Endothelial cell of umbilical vein (primary cell): ENCODE data around the gene UBL3. TPM values are rescaled to one million over a fixed set of nuclear protein-coding genes. Genes with fewer than 3 reads are reported as not detected.

Source experiments
- BruUV-seq: library from RNA; stranded (reverse); fragments of 400-500 nt; replicated peaks from 2 replicates; lab custom pipeline; 2021; lab: Mats Ljungman, UMichigan
- CTCF ChIA-PET: fragments of 300-600, 350-600 bp; sonication (Branson Sonifier 250); formaldehyde crosslinking; loops from one replicate; lab custom pipeline; 2021; ENCODE audit warnings: antibody characterized with exemption, inconsistent platforms; lab: Charles Lee
- POLR2A ChIA-PET: fragments of 300-600, 350-600 bp; sonication (Branson Sonifier 250); formaldehyde crosslinking; loops from one replicate; lab custom pipeline; 2021; ENCODE audit warnings: antibody characterized with exemption, inconsistent platforms; lab: Charles Lee
- DNase-seq: peaks from one replicate; pipeline ENCODE4 v3.0.0-alpha.2; 2011; ENCODE audit warnings: low read depth, low spot score
- FAIRE-seq: peaks from 2 replicates; lab custom pipeline; 2011; peaks lifted over from hg19 to GRCh38; lab: Jason Lieb, UNC
- H2AFZ ChIP-seq: 2 replicates; pipeline ENCODE4 v1.6.0; 2012; ENCODE audit warnings: low read depth, low read length, control low read depth, inconsistent platforms
- H3K27ac ChIP-seq: 2 replicates; pipeline ENCODE4 v1.5.1; 2011; ENCODE audit warnings: low read depth, mild to moderate bottlenecking, control low read depth, low read length, moderate library complexity; ENCODE audit not compliant: insufficient read depth
- H3K27me3 ChIP-seq, 2 experiments: 2 replicates each; pipeline versions ENCODE4 v1.6.0 to v1.6.1; 2011; ENCODE audit warnings: low read length in 2 of 2, mixed read lengths in 1 of 2; ENCODE audit not compliant: control insufficient read depth in 2 of 2, insufficient read depth in 2 of 2
- H3K36me3 ChIP-seq, 2 experiments: 2 replicates in 1 of 2; 3 replicates in 1 of 2; pipeline ENCODE4 v1.5.1; 2011; ENCODE audit warnings: low read length in 2 of 2, mild to moderate bottlenecking in 1 of 2, moderate library complexity in 1 of 2; ENCODE audit not compliant: control insufficient read depth in 2 of 2, insufficient read depth in 2 of 2; ENCODE audit errors: extremely low read depth in 1 of 2
- H3K4me1 ChIP-seq: 3 replicates; pipeline ENCODE4 v1.5.1; 2011; ENCODE audit warnings: mild to moderate bottlenecking, low read length; ENCODE audit not compliant: control insufficient read depth, insufficient read depth; ENCODE audit errors: extremely low read depth
- H3K4me2 ChIP-seq: 2 replicates; pipeline ENCODE4 v1.6.1; 2011; ENCODE audit warnings: low read length, control low read depth, mixed read lengths; ENCODE audit not compliant: insufficient read depth
- H3K4me3 ChIP-seq, 3 experiments: fragments of 200-600 bp in 1 of 3; sonication (generic), shearing (Covaris generic) in 1 of 3; replicated peaks in 1 of 3; 2 replicates each; pipeline ENCODE4 v1.5.1; 2011 to 2016; ENCODE audit warnings: control low read depth in 3 of 3, low read length in 3 of 3, mild to moderate bottlenecking in 2 of 3, inconsistent platforms in 1 of 3, low read depth in 1 of 3, moderate library complexity in 1 of 3; ENCODE audit not compliant: insufficient read depth in 1 of 3
- H3K79me2 ChIP-seq: 2 replicates; pipeline ENCODE4 v1.6.0; 2012; ENCODE audit warnings: low read length, inconsistent platforms; ENCODE audit not compliant: control insufficient read depth, insufficient read depth
- H3K9ac ChIP-seq: replicated peaks from 2 replicates; pipeline ENCODE3; 2011; ENCODE audit warnings: low read length, control low read depth; ENCODE audit not compliant: insufficient read depth; ENCODE audit errors: extremely low read depth
- H3K9me1 ChIP-seq: replicated peaks from 3 replicates; pipeline ENCODE4 v1.6.0; 2011; ENCODE audit warnings: mild to moderate bottlenecking, low read length; ENCODE audit not compliant: control insufficient read depth, insufficient read depth; ENCODE audit errors: extremely low read depth
- H3K9me3 ChIP-seq: replicated peaks from 2 replicates; pipeline ENCODE4 v1.5.1; 2012; ENCODE audit warnings: low read length, inconsistent platforms; ENCODE audit not compliant: control insufficient read depth, insufficient read depth
- H4K20me1 ChIP-seq: replicated peaks from 2 replicates; pipeline ENCODE3; 2011; ENCODE audit warnings: mild to moderate bottlenecking, low read length; ENCODE audit not compliant: control insufficient read depth, insufficient read depth; ENCODE audit errors: extremely low read depth
- EZH2 ChIP-seq: IDR thresholded peaks from 2 replicates; pipeline ENCODE4 v1.6.1; 2012; ENCODE audit warnings: borderline replicate concordance, low read depth, mild to moderate bottlenecking, moderate library complexity, low read length, inconsistent platforms; ENCODE audit not compliant: severe bottlenecking
- FOS ChIP-seq: IDR thresholded peaks from 2 replicates; pipeline ENCODE4 v1.6.1; 2011; ENCODE audit warnings: mild to moderate bottlenecking, low read length, moderate library complexity, borderline replicate concordance; ENCODE audit not compliant: insufficient read depth
- GATA2 ChIP-seq: IDR thresholded peaks from 2 replicates; pipeline ENCODE4 v1.7.0; 2011; ENCODE audit warnings: low read depth, mild to moderate bottlenecking, moderate library complexity, mixed read lengths, low read length; ENCODE audit not compliant: insufficient read length, insufficient read depth
- JUN ChIP-seq: IDR thresholded peaks from 2 replicates; pipeline ENCODE4 v1.6.1; 2011; ENCODE audit warnings: borderline replicate concordance, low read depth; ENCODE audit not compliant: insufficient read length, insufficient read depth
- MAX ChIP-seq: IDR thresholded peaks from 2 replicates; pipeline ENCODE4 v1.6.1; 2011; ENCODE audit not compliant: insufficient read depth, insufficient read length
- MYC ChIP-seq: IDR thresholded peaks from one replicate; pipeline ENCODE4 v1.6.1; 2011; ENCODE audit warnings: mild to moderate bottlenecking, low read depth, low read length
- POLR2A ChIP-seq: IDR thresholded peaks from 2 replicates; pipeline ENCODE4 v1.6.1; 2012; ENCODE audit warnings: low read depth, mild to moderate bottlenecking, control low read depth, low read length
- POLR2AphosphoS5 ChIP-seq: IDR thresholded peaks from 2 replicates; pipeline ENCODE4 v1.6.1; 2012; ENCODE audit warnings: low read depth, mild to moderate bottlenecking, control low read depth, low read length, moderate library complexity; ENCODE audit not compliant: insufficient read depth
- dilution Hi-C: fragments of 300-500 bp; cut with MboI; formaldehyde crosslinking; loops from one replicate; pipeline ENCODE4 v1.15.0; 2019; ENCODE audit warnings: low sequenced_read_pairs; ENCODE audit not compliant: extremely low pct_ligation_motif_present
- intact Hi-C: fragments of 100-400 bp; cut with micrococcal nuclease; formaldehyde crosslinking; loops from one replicate; pipeline ENCODE4 v1.10.0; 2022
- polyA plus RNA-seq, 4 experiments: library from polyadenylated mRNA; depleted of rRNA in 3 of 4; stranded (reverse) in 3 of 4; unstranded in 1 of 4; fragments of >200 nt; gene quantifications; 2 replicates each; pipeline versions ENCODE4 v1.2.1 to v1.2.3, GENCODE V29; 2011 to 2012; ENCODE audit warnings: missing spikeins in 1 of 4
- total RNA-seq: library from RNA; stranded (reverse); gene quantifications from 2 replicates; pipeline ENCODE4 v1.2.3, GENCODE V29; 2021
- TF ChIP-seq, protein P1 (sequence below), 2 donors: IDR thresholded peaks; 1 replicate in 1 of 2; 2 replicates in 1 of 2; pipeline ENCODE4 v1.5.1; 2011; ENCODE audit warnings: low read length in 2 of 2, mild to moderate bottlenecking in 2 of 2, moderate library complexity in 2 of 2, control low read depth in 1 of 2, inconsistent platforms in 1 of 2, low read depth in 1 of 2; ENCODE audit not compliant: insufficient read depth in 1 of 2; ENCODE audit errors: extremely low read depth in 1 of 2

The UBL3 gene
- total and polyA plus RNA-seq, 2 donors (not counting 3 experiments of a cell fraction or from before 2014, with no cell fraction given) = 4.8 to 11.8 TPM

- ChIA-PET CTCF (interaction anchor here (1.3 to 1.9 kb wide), 2 partner anchors 17 to 67 kb away, joined by 5 to 9 read pairs; no protein-coding TSS in a partner anchor), POLR2A (no interaction called here)
- no peak for TF ChIP-seq POLR2A
- TF ChIP-seq MYC = no peak
- TF ChIP-seq EZH2 = no peak
- TF ChIP-seq GATA2 = no peak
- Histone ChIP-seq H3K27me3 (peaks cover 15 to 37% of the 10 kb centered on the region in 2 experiments), H2AFZ (no peak overlapping the region), H3K4me1 (no peaks in the 10 kb centered on the region), H3K79me2 (no peaks in the 10 kb centered on the region), H3K27ac (no peak overlapping the region), H3K36me3 (no peaks in the 10 kb centered on the region), H3K4me3 (no peak overlapping the region), H3K4me2 (no peak overlapping the region), H3K9me1 (no peaks in the 10 kb centered on the region), H3K9me3 (no peaks in the 10 kb centered on the region), H4K20me1 (no peaks in the 10 kb centered on the region), H3K9ac (no peak overlapping the region)
- DNase-seq = no peak
- BruUV-seq = no TSS peak
- dilution Hi-C loops = no loop called here
- intact Hi-C loops = no loop called here
- FAIRE-seq = no peak
Observed at GRCh38 chr13:29857085-29857484, 6.7 kb upstream of the UBL3 start.

GRCh38 chr13:29856426-29856825 lies 6.0 kb upstream of the UBL3 start:
- H3K4me3 ChIP-seq = no peak overlapping the region
- H4K20me1 ChIP-seq = no peaks in the 10 kb centered on the region
- no peak for TF ChIP-seq MAX
- TF ChIP-seq, protein P1, sequence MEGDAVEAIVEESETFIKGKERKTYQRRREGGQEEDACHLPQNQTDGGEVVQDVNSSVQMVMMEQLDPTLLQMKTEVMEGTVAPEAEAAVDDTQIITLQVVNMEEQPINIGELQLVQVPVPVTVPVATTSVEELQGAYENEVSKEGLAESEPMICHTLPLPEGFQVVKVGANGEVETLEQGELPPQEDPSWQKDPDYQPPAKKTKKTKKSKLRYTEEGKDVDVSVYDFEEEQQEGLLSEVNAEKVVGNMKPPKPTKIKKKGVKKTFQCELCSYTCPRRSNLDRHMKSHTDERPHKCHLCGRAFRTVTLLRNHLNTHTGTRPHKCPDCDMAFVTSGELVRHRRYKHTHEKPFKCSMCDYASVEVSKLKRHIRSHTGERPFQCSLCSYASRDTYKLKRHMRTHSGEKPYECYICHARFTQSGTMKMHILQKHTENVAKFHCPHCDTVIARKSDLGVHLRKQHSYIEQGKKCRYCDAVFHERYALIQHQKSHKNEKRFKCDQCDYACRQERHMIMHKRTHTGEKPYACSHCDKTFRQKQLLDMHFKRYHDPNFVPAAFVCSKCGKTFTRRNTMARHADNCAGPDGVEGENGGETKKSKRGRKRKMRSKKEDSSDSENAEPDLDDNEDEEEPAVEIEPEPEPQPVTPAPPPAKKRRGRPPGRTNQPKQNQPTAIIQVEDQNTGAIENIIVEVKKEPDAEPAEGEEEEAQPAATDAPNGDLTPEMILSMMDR (IDR thresholded peaks at IDR 0.05; ENCODE audit: extremely low read depth in 1 of 2, insufficient read depth in 1 of 2, low read depth in 1 of 2, low read length in 2 of 2) = no peak
- TF ChIP-seq EZH2 = no peak
- TF ChIP-seq JUN = no peak
- no peak for TF ChIP-seq GATA2
- no peak for TF ChIP-seq POLR2A
- TF ChIP-seq MYC = no peak
- no peak for TF ChIP-seq FOS
- no peak for TF ChIP-seq POLR2AphosphoS5
- H3K4me2 ChIP-seq = no peak overlapping the region
- no peak overlapping the region for H2AFZ ChIP-seq
- H3K9me3 ChIP-seq = no peaks in the 10 kb centered on the region
- H3K36me3 ChIP-seq = no peaks in the 10 kb centered on the region
- H3K27ac ChIP-seq = no peak overlapping the region
- ChIA-PET POLR2A (no interaction called here), CTCF (interaction anchor here (1.3 to 1.9 kb wide), 3 partner anchors 16 to 259 kb away, joined by 3 to 9 read pairs (median 5); no protein-coding TSS in a partner anchor)
- no peak overlapping the region for H3K9ac ChIP-seq
- H3K79me2 ChIP-seq = no peaks in the 10 kb centered on the region
- intact Hi-C loops (no loop called here), dilution Hi-C loops (no loop called here)
- FAIRE-seq = no peak
- H3K4me1 ChIP-seq = no peaks in the 10 kb centered on the region
- H3K27me3 ChIP-seq = peaks cover 11 to 37% of the 10 kb centered on the region in 2 experiments
- no peaks in the 10 kb centered on the region for H3K9me1 ChIP-seq
- DNase-seq = no peak
- BruUV-seq = no TSS peak
